B cell (primary cell): ENCODE results near the gene C10orf90. TPM values are rescaled to one million over a fixed set of nuclear protein-coding genes. Genes with fewer than 3 reads are reported as not detected.

ENCODE experiments used
- ATAC-seq: fragments of 200-7000 bp; cut with Tn5 transposase; one replicate; pipeline ENCODE4 v1.10.0; 2021; ENCODE audit warnings: low read depth, mild to moderate bottlenecking, moderate number of reproducible peaks, moderate library complexity
- CTCF ChIA-PET: fragments of 350-600 bp; sonication (Branson Sonifier 250); formaldehyde crosslinking; loops from one replicate; lab custom pipeline; 2021; ENCODE audit warnings: antibody characterized with exemption, inconsistent platforms; lab: Charles Lee
- POLR2A ChIA-PET: fragments of 350-600 bp; sonication (Branson Sonifier 250); formaldehyde crosslinking; loops from one replicate; lab custom pipeline; 2021; ENCODE audit warnings: antibody characterized with exemption; lab: Charles Lee
- DNase-seq: peaks from one replicate; pipeline ENCODE4 v3.0.0; 2013
- H2AFZ ChIP-seq: 2 replicates; pipeline ENCODE4 v1.6.1; 2012; ENCODE audit warnings: mild to moderate bottlenecking, low read depth, low read length; ENCODE audit not compliant: insufficient read depth, poor library complexity, severe bottlenecking
- H3K27ac ChIP-seq, 2 donors: 1 replicate in 1 of 2; 2 replicates in 1 of 2; pipeline ENCODE4 v1.5.1; 2012 to 2013; ENCODE audit warnings: low read length in 2 of 2, mild to moderate bottlenecking in 2 of 2, moderate library complexity in 1 of 2
- H3K27me3 ChIP-seq, 4 experiments: fragments of 200-600 bp in 1 of 4; sonication (generic) in 1 of 4; replicated peaks in 1 of 4; 1 replicate in 2 of 4; 2 replicates in 2 of 4; pipeline versions ENCODE4 v1.6.1 to v1.7.0; 2013 to 2016; ENCODE audit warnings: low read length in 3 of 4, mild to moderate bottlenecking in 2 of 4, mixed read lengths in 1 of 4, moderate library complexity in 1 of 4; ENCODE audit not compliant: insufficient read depth in 4 of 4, control insufficient read depth in 3 of 4; ENCODE audit errors: control extremely low read depth in 1 of 4
- H3K36me3 ChIP-seq, 2 experiments: replicated peaks in 1 of 2; 1 replicate in 1 of 2; 2 replicates in 1 of 2; pipeline versions ENCODE4 v1.6.1 to v1.7.1; 2013; ENCODE audit warnings: low read length in 1 of 2; ENCODE audit not compliant: insufficient read depth in 2 of 2, control insufficient read depth in 1 of 2; ENCODE audit errors: control extremely low read depth in 1 of 2, extremely low read depth in 1 of 2
- H3K4me1 ChIP-seq, 2 donors: fragments of 200-600 bp in 1 of 2; sonication (generic) in 1 of 2; 1 replicate in 1 of 2; 2 replicates in 1 of 2; pipeline versions ENCODE4 v1.5.1 to v1.6.1; 2013 to 2017; ENCODE audit warnings: low read length in 2 of 2; ENCODE audit not compliant: control insufficient read depth in 2 of 2, insufficient read depth in 2 of 2
- H3K4me2 ChIP-seq: replicated peaks from 2 replicates; pipeline ENCODE3; 2012; ENCODE audit warnings: mild to moderate bottlenecking, low read depth, low read length; ENCODE audit not compliant: poor library complexity, severe bottlenecking
- H3K4me3 ChIP-seq, 5 experiments: fragments of 200-600 bp in 1 of 5; sonication (generic) in 1 of 5; 1 replicate in 3 of 5; 2 replicates in 2 of 5; pipeline versions ENCODE4 v1.5.1 to v1.7.0; 2011 to 2016; ENCODE audit warnings: low read length in 4 of 5, mild to moderate bottlenecking in 4 of 5, low read depth in 2 of 5, control low read depth in 1 of 5, moderate library complexity in 1 of 5; ENCODE audit not compliant: insufficient read depth in 1 of 5; ENCODE audit errors: control extremely low read depth in 1 of 5, extremely low read depth in 1 of 5
- H3K79me2 ChIP-seq: fragments of 200-600 bp; sonication (generic); one replicate; pipeline ENCODE4 v1.6.0; 2016; ENCODE audit warnings: low read length; ENCODE audit not compliant: control insufficient read depth, insufficient read depth
- H3K9ac ChIP-seq: fragments of 200-600 bp; sonication (generic); 2 replicates; pipeline ENCODE4 v1.6.1; 2017; ENCODE audit warnings: mild to moderate bottlenecking, low read length, moderate library complexity
- H3K9me3 ChIP-seq, 3 donors: one replicate each; pipeline versions ENCODE4 v1.6.1 to v1.7.1; 2013; ENCODE audit warnings: low read length in 2 of 3; ENCODE audit not compliant: control insufficient read depth in 2 of 3, insufficient read depth in 1 of 3; ENCODE audit errors: control extremely low read depth in 1 of 3
- H4K20me1 ChIP-seq: 2 replicates; pipeline ENCODE4 v1.6.0; 2012; ENCODE audit warnings: mild to moderate bottlenecking, low read length; ENCODE audit not compliant: insufficient read depth, control insufficient read depth, poor library complexity, severe bottlenecking
- H3K27ac Mint-ChIP-seq: one replicate; pipeline ENCODE4 v1.8.0; 2021; ENCODE audit warnings: mixed read lengths
- H3K27me3 Mint-ChIP-seq: one replicate; pipeline ENCODE4 v1.8.0; 2021; ENCODE audit warnings: mixed read lengths
- H3K4me1 Mint-ChIP-seq: one replicate; pipeline ENCODE4 v1.8.0; 2021; ENCODE audit warnings: mixed read lengths
- H3K4me3 Mint-ChIP-seq: one replicate; pipeline ENCODE4 v1.8.0; 2021; ENCODE audit warnings: mixed read lengths
- H3K9me3 Mint-ChIP-seq: one replicate; pipeline ENCODE4 v1.8.0; 2022; ENCODE audit warnings: mixed read lengths; ENCODE audit not compliant: insufficient read depth
- EZH2 ChIP-seq: IDR thresholded peaks from 2 replicates; pipeline ENCODE4 v1.6.1; 2012; ENCODE audit warnings: borderline replicate concordance, low read depth, mild to moderate bottlenecking, moderate library complexity, low read length; ENCODE audit not compliant: insufficient read depth, poor library complexity, severe bottlenecking
- WGBS: methylation state at CpG from one replicate; pipeline ENCODE4 v1.1.5; 2013; ENCODE audit warnings: missing lambda C conversion rate; ENCODE audit not compliant: insufficient coverage; 5-methylcytosine and 5-hydroxymethylcytosine counted together
- intact Hi-C: fragments of 100-400 bp; cut with micrococcal nuclease; formaldehyde crosslinking; loops from one replicate; pipeline ENCODE4 v1.10.0; 2022
- polyA plus RNA-seq: library from polyadenylated mRNA; depleted of rRNA; stranded (reverse); fragments of >200 nt; gene quantifications from 2 replicates; pipeline ENCODE4 v1.2.3, GENCODE V29; 2012
- total RNA-seq, 2 donors: library from RNA; stranded (reverse); fragments of 120-200 nt in 1 of 2; gene quantifications; 1 replicate in 1 of 2; 2 replicates in 1 of 2; pipeline versions ENCODE4 v1.2.3 to v1.2.4, GENCODE V29; 2013 to 2022
- TF ChIP-seq, protein P1 (sequence below): fragments of 200-600 bp; IDR thresholded peaks from one replicate; pipeline ENCODE4 v1.8.0; 2022; ENCODE audit warnings: antibody characterized with exemption, mild to moderate bottlenecking

Gene C10orf90
- total and polyA plus RNA-seq, 2 donors (not counting 1 experiment from before 2014, with no cell fraction given): not detected

DNA sequence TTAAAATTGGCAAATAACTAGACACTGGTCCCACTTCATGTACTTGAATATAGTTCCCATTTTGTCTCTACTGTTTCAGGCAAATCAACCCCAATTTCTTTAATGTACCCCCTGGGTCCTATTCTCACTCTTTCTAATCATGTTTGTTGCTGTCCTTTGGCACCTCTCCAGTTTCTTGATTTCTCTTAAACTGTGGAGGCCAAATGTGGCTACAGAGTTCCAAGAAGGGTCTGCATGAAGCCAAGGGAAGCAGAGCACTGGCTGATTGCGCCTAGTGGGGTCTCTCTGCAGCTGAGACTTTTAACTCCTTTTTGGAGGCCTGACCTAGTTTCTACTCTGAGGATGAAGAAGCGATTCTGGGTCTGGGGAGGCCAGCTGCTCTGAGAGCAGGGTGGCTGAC, 275.5 kb downstream of the C10orf90 start:
- Histone ChIP-seq H3K9ac (no peak overlapping the region), H3K27ac (no peak overlapping the region), H3K4me2 (no peak overlapping the region), H3K4me1 (no peaks in the 10 kb centered on the region), H3K36me3 (no peaks in the 10 kb centered on the region), H2AFZ (no peak overlapping the region), H3K9me3 (peaks cover 0 to 5% (median 0%) of the 10 kb centered on the region in 3 donors), H3K4me3 (no peak overlapping the region), H3K27me3 (peaks cover 0 to 2% (median 0%) of the 10 kb centered on the region in 4 experiments), H4K20me1 (no peaks in the 10 kb centered on the region), H3K79me2 (no peaks in the 10 kb centered on the region)
- H3K27ac Mint-ChIP-seq: no peak overlapping the region
- WGBS: 84% methylated on average over 2 of the region's 2 CpGs
- TF ChIP-seq EZH2: no peak
- DNase-seq: no peak
- H3K27me3 Mint-ChIP-seq: peaks cover 20% of the 10 kb centered on the region
- POLR2A ChIA-PET: no interaction called here
- ATAC-seq: no peak
- H3K9me3 Mint-ChIP-seq: peaks cover 2% of the 10 kb centered on the region
- CTCF ChIA-PET: no interaction called here
- H3K4me1 Mint-ChIP-seq: no peaks in the 10 kb centered on the region
- intact Hi-C loops: no loop called here
- H3K4me3 Mint-ChIP-seq: no peak overlapping the region

DNA sequence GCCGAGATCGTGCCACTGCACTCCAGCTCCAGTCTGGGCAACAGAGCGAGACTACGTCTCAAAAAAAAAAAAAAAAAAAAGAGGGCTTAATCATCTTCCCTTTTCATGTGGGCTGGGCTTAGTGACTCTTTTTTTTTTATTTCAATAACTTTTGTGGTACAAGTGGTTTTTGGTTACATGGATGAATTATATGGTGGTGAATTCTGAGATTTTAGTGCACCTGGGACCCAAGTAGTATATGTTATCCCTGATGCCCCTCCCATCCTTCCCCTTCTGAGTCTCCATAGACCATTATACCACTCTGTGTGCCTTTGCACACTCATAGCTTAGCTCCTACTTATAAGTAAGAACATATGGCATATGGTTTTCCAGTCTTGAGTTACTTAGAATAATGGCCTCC, 277.4 kb downstream of the C10orf90 start:
- Histone ChIP-seq H3K9ac (no peak overlapping the region), H3K79me2 (no peaks in the 10 kb centered on the region), H3K4me2 (no peak overlapping the region), H3K27ac (no peak overlapping the region), H3K27me3 (peaks cover 0 to 9% (median 4%) of the 10 kb centered on the region in 4 experiments), H3K4me1 (no peaks in the 10 kb centered on the region), H2AFZ (no peak overlapping the region), H3K36me3 (no peaks in the 10 kb centered on the region), H3K9me3 (peaks cover 0 to 12% (median 0%) of the 10 kb centered on the region in 3 donors), H3K4me3 (no peak overlapping the region), H4K20me1 (no peaks in the 10 kb centered on the region)
- Mint-ChIP-seq H3K4me1 (no peaks in the 10 kb centered on the region), H3K27ac (no peak overlapping the region), H3K9me3 (peaks cover 2% of the 10 kb centered on the region), H3K27me3 (peaks cover 25% of the 10 kb centered on the region), H3K4me3 (no peak overlapping the region)
- ChIA-PET CTCF (no interaction called here), POLR2A (no interaction called here)
- intact Hi-C loops: no loop called here
- ATAC-seq (no peak), DNase-seq (no peak)
- WGBS: no CpG with 5 or more reads among the region's 4 CpGs
- no peak for TF ChIP-seq EZH2
- TF ChIP-seq, protein P1, sequence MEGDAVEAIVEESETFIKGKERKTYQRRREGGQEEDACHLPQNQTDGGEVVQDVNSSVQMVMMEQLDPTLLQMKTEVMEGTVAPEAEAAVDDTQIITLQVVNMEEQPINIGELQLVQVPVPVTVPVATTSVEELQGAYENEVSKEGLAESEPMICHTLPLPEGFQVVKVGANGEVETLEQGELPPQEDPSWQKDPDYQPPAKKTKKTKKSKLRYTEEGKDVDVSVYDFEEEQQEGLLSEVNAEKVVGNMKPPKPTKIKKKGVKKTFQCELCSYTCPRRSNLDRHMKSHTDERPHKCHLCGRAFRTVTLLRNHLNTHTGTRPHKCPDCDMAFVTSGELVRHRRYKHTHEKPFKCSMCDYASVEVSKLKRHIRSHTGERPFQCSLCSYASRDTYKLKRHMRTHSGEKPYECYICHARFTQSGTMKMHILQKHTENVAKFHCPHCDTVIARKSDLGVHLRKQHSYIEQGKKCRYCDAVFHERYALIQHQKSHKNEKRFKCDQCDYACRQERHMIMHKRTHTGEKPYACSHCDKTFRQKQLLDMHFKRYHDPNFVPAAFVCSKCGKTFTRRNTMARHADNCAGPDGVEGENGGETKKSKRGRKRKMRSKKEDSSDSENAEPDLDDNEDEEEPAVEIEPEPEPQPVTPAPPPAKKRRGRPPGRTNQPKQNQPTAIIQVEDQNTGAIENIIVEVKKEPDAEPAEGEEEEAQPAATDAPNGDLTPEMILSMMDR: no peak
